GM12872 (cell line): ENCODE results near the gene DMBT1.

ENCODE experiments used
- CTCF ChIP-seq: IDR thresholded peaks from 3 replicates; pipeline ENCODE4 v1.5.1; 2011; ENCODE audit warnings: low read depth, mild to moderate bottlenecking, low read length, moderate library complexity; ENCODE audit not compliant: insufficient read depth

DMBT1 gene

GRCh38 chr10:122519873-122520272 is 40.7 kb upstream of the DMBT1 start:
- TF ChIP-seq CTCF: no peak

- TF ChIP-seq CTCF: no peak
Measured at GRCh38 chr10:122521011-122521410, 39.5 kb upstream of the DMBT1 start.

- TF ChIP-seq CTCF: no peak
Measured at GRCh38 chr10:122524811-122525210, 35.7 kb upstream of the DMBT1 start.

GRCh38 chr10:122525788-122526187 is 34.8 kb upstream of the DMBT1 start:
- TF ChIP-seq CTCF: no peak

- TF ChIP-seq CTCF: no peak
Measured at GRCh38 chr10:122526892-122527291, 33.7 kb upstream of the DMBT1 start.

- TF ChIP-seq CTCF: no peak
Measured at GRCh38 chr10:122530177-122530576, 30.4 kb upstream of the DMBT1 start.

GRCh38 chr10:122531261-122531660 is 29.3 kb upstream of the DMBT1 start:
- TF ChIP-seq CTCF: no peak

GRCh38 chr10:122531939-122532338 is 28.6 kb upstream of the DMBT1 start:
- TF ChIP-seq CTCF: no peak
